ENCODE results near the gene ZNF776.

The ZNF776 gene

DNA sequence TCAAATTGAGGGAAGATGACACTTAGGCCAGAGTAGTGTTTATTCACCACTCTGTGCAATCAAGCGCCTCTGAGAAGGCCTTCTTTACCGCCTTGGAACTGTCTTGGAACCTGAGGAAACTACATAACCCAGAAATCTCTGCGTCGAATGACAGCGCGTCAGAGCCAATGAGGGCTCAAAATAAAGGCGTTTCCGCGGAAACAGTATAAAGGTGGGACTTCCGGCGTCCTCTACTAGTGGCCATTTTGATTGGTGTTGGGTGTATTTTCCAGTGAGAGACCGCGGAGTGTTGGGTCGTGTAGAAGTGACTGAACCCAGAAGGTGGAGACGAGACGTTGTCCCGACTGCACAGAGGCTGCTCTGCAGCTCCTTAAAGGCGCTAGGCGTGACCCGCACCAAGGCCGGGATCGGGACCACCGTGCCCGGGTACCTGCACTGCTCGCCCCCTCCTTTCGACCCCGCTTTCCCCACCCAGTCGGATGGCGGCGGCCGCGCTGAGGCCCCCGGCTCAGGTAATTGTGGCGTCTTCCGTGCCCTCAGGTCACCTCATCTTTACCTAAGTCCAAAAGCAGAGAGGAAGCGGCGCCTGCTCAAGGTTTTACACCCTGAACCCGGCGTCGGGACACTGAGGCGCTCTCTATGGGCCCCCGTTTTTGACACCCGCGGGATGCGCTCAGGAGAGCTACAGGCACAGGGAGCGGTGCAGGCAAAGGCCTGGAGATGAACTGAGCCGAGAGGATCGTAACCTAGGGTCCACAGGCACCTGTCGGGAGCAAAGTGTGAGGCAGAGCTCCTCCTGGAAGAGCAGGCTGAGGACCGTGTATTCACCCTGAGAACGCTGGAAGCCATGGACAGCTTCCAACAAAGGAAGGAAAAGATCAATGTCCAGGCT lies at the start of gene ZNF776:
Gene ZNF776 (plus strand): TSS at position 236 of the 892 bp plus-strand sequence. CDS start 244 bp downstream, at position 480.
- no peaks in the 10 kb centered on the region for H4K20me1 ChIP-seq (ENCODE audit: insufficient read depth)
- TF ChIP-seq, protein P1, sequence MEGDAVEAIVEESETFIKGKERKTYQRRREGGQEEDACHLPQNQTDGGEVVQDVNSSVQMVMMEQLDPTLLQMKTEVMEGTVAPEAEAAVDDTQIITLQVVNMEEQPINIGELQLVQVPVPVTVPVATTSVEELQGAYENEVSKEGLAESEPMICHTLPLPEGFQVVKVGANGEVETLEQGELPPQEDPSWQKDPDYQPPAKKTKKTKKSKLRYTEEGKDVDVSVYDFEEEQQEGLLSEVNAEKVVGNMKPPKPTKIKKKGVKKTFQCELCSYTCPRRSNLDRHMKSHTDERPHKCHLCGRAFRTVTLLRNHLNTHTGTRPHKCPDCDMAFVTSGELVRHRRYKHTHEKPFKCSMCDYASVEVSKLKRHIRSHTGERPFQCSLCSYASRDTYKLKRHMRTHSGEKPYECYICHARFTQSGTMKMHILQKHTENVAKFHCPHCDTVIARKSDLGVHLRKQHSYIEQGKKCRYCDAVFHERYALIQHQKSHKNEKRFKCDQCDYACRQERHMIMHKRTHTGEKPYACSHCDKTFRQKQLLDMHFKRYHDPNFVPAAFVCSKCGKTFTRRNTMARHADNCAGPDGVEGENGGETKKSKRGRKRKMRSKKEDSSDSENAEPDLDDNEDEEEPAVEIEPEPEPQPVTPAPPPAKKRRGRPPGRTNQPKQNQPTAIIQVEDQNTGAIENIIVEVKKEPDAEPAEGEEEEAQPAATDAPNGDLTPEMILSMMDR (conservative IDR thresholded peaks at IDR 0.05; ENCODE audit: low read depth, low read length): no peak
- peak within 1 kb of the TSS; percentile 55 for H3K4me2 ChIP-seq
- peak within 1 kb of the TSS; percentile 36 for H3K27ac ChIP-seq
- no peaks in the 10 kb centered on the region; the same call in 1 of the 2 replicates for H3K27me3 ChIP-seq (ENCODE audit: insufficient read depth, low read depth)
- H3K79me2 ChIP-seq (ENCODE audit: insufficient read depth, low read depth): peaks cover 16% of the 10 kb centered on the region
- H3K4me3 ChIP-seq (IDR thresholded peaks at IDR 0.05; ENCODE audit: insufficient read depth, low read depth, low read length): no peak within 1 kb of the TSS
- H3K36me3 ChIP-seq (ENCODE audit: insufficient read depth): peaks cover 8% of the 10 kb centered on the region; the same call in 1 of the 2 replicates
- H3K9ac ChIP-seq: peak within 1 kb of the TSS; percentile 70
- H3K4me1 ChIP-seq (ENCODE audit: low read depth, poor library complexity, severe bottlenecking): peaks cover 9% of the 10 kb centered on the region
- peak within 1 kb of the TSS; percentile 68 for H2AFZ ChIP-seq (ENCODE audit: low read depth)

DNA sequence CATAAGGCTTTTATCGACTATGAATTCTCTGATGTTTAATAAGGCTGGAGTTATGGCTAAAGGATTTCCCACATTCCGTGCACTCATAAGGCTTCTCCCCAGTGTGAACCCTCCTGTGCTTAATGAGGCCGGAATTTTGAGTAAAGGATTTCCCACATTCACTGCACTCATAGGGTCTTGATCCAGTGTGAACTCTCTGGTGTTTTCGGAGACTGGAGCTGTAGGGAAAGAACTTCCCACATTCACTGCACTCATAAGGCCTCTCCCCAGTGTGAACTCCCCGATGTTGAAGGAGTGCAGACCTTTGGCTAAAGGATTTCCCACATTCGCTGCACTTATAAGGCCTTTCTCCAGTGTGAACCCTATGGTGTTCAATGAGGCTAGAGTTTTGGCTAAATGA lies 45.0 kb upstream of the ZNF776 start:
- H3K27me3 ChIP-seq (ENCODE audit: insufficient read depth, low read depth): no peaks in the 10 kb centered on the region
- no peak overlapping the region for H3K9ac ChIP-seq
- no peak overlapping the region for H3K27ac ChIP-seq
- no peak overlapping the region for H3K4me3 ChIP-seq (IDR thresholded peaks at IDR 0.05; ENCODE audit: insufficient read depth, low read depth, low read length)
- no peaks in the 10 kb centered on the region for H3K36me3 ChIP-seq (ENCODE audit: insufficient read depth)
- H2AFZ ChIP-seq (ENCODE audit: low read depth): no peak overlapping the region
- peaks cover 3% of the 10 kb centered on the region; the same call in 1 of the 2 replicates for H3K79me2 ChIP-seq (ENCODE audit: insufficient read depth, low read depth)
- TF ChIP-seq, protein P1 (conservative IDR thresholded peaks at IDR 0.05; ENCODE audit: low read depth, low read length): no peak
- H3K4me2 ChIP-seq: no peak overlapping the region
- H4K20me1 ChIP-seq (ENCODE audit: insufficient read depth): no peaks in the 10 kb centered on the region
- no peaks in the 10 kb centered on the region for H3K4me1 ChIP-seq (ENCODE audit: low read depth, poor library complexity, severe bottlenecking)

DNA sequence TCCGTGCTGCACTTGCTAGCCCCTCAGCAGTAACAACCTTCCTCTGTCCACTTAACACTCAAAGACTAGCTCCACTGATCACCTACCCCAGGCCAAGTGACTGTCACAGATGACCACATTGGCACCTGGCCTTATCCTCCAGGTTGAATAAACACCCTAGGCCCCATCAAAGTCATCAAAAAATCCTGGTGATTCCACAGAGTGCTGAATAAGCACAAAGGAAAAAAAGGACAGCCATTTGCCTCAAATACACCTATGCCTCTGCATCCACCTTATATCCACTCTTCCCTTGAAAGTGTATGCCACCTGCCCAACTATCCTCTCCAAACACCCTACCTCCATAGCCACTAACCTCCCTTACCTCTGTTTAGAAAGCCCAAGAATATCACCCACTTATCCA lies 40.3 kb upstream of the ZNF776 start:
- H3K27ac ChIP-seq: no peak overlapping the region
- no peaks in the 10 kb centered on the region for H3K36me3 ChIP-seq (ENCODE audit: insufficient read depth)
- H2AFZ ChIP-seq (ENCODE audit: low read depth): no peak overlapping the region
- no peak overlapping the region for H3K9ac ChIP-seq
- TF ChIP-seq, protein P1 (conservative IDR thresholded peaks at IDR 0.05; ENCODE audit: low read depth, low read length): no peak
- no peaks in the 10 kb centered on the region for H3K79me2 ChIP-seq (ENCODE audit: insufficient read depth, low read depth)
- H3K4me1 ChIP-seq (ENCODE audit: low read depth, poor library complexity, severe bottlenecking): no peaks in the 10 kb centered on the region
- no peak overlapping the region for H3K4me3 ChIP-seq (IDR thresholded peaks at IDR 0.05; ENCODE audit: insufficient read depth, low read depth, low read length)
- no peaks in the 10 kb centered on the region for H4K20me1 ChIP-seq (ENCODE audit: insufficient read depth)
- no peak overlapping the region for H3K4me2 ChIP-seq
- no peaks in the 10 kb centered on the region for H3K27me3 ChIP-seq (ENCODE audit: insufficient read depth, low read depth)

DNA sequence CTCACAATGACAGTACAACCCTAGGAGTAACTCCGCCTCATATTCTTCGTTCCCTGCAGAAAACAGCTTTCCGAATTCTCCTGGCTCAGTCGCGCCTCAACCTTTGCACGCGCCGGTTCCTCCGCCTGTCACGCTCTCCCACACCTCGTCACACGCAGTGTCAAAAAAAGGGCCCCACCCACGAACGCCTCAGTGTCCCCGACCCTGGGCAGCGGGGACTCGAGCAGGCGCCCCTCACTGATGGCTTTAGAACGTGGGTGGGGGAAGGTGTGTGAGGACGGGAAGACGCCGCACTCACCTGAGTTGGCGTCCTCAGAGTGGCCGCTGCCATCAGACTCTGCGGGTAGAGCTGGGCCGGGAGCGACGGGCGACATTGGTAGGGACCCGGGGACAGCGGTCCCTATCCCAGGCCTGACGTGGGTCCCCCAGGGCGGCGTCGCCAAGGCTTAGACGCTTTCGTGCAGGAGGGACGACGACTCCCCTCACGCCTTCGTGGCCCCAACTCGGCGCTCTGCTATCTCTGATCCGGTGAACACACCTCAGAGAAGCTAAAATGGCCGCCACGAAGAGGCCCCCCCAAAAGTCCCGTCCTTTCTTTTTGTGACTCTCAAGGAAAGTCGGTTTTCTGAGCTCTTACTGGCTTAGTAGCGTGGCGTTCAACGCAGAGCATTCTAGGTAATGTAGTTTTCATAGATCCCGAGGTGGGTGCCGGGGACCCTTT lies 37.8 kb upstream of the ZNF776 start, which contains the start of gene ZNF154:
Gene ZNF154 (minus strand): TSS at position 564 of the 721 bp plus-strand sequence. CDS start 233 bp downstream, at position 331.
- Histone ChIP-seq H3K36me3 (ENCODE audit: insufficient read depth) (no peaks in the 10 kb centered on the region), H3K27ac (no peak within 1 kb of the TSS), H3K9ac (no peak within 1 kb of the TSS), H3K4me2 (no peak within 1 kb of the TSS), H3K4me3 (IDR thresholded peaks at IDR 0.05; ENCODE audit: insufficient read depth, low read depth, low read length) (no peak within 1 kb of the TSS), H3K27me3 (ENCODE audit: insufficient read depth, low read depth) (no peaks in the 10 kb centered on the region), H2AFZ (ENCODE audit: low read depth) (no peak within 1 kb of the TSS), H4K20me1 (ENCODE audit: insufficient read depth) (no peaks in the 10 kb centered on the region), H3K4me1 (ENCODE audit: low read depth, poor library complexity, severe bottlenecking) (no peaks in the 10 kb centered on the region), H3K79me2 (ENCODE audit: insufficient read depth, low read depth) (no peaks in the 10 kb centered on the region)
- TF ChIP-seq, protein P1 (conservative IDR thresholded peaks at IDR 0.05; ENCODE audit: low read depth, low read length): no peak
